Activated CD4-positive, alpha-beta T cell treated with anti-CD3 and anti-CD28 coated beads, Interleukin-2, Interleukin-4, amounts not matched to agents 100 ng/mL and 50 ng/mL, durations not matched to agents 16 hours and 8 hours (primary cell): ENCODE data around the gene ST6GALNAC4.
"Not testable (repeated sequence)": the region's sequence is repeated elsewhere in the genome, so short reads cannot be mapped to it uniquely, and the experiment has no call there.

ENCODE experiments used
- DNase-seq: peaks from one replicate; pipeline ENCODE4 v3.0.0-alpha.2; 2020; ENCODE audit warnings: low spot score

Gene ST6GALNAC4

DNA sequence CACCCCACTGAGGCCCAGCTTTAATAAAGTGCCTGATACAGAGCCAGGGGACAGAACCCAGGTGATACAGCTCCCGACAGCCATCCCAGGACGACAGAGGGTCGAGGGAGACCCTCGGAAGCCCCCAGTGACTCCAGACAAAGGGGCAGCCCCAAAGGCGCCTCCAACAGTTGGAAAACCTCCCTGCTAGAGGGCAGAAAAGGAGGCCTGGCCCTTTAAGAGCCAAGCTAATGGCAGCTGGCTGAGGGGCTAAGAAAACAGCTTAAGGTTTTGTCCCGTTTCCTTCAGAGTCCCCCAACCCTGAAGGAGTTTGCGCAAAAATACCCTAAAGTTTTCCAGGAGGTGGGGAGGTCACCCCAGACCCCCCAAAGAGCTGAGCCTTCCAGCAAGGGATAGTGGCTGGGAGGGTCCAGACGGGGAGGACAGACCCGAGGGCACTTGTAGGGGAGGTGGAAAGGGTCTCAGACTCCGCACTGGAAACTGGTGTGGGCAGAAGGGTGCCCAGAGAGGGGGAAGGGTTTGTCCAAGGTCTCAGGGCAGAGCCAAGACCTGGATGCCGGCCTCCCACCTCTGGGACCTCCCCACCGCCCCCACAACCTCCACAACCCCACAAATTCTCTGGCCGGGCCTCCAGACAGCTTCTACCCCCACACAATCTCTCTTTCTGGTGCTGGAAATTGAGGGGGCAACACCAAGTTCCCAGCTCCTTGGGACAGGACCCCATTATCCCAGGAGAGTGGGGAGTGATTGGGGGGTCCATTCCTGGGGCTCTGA, 31.1 kb downstream of the ST6GALNAC4 start:
- DNase-seq: no peak

DNA sequence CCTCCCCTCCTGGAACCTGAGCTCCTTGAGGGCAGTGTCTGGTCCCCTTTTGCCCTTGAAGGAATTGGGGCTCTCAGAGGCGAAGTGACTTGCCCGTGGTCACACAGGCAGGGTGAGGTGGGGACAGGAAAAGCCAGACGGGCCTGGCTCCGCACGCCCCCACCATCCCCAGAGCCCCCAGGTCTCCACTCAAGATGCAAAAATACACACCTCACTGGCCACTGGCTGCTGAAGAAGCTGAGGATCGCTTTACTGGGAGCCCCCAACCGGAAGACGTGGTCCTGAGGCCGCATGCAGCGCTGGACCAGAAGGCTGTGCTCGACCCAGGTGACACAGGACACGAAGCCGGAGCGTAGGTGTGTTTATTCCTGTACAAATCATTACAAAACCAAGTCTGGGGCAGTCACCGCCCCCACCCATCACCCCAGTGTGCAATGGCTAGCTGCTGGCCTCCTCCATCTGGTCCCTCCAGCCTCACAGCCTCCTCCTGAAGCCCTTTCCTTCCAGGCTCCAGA, 31.8 kb downstream of the ST6GALNAC4 start:
- DNase-seq: no peak

DNA sequence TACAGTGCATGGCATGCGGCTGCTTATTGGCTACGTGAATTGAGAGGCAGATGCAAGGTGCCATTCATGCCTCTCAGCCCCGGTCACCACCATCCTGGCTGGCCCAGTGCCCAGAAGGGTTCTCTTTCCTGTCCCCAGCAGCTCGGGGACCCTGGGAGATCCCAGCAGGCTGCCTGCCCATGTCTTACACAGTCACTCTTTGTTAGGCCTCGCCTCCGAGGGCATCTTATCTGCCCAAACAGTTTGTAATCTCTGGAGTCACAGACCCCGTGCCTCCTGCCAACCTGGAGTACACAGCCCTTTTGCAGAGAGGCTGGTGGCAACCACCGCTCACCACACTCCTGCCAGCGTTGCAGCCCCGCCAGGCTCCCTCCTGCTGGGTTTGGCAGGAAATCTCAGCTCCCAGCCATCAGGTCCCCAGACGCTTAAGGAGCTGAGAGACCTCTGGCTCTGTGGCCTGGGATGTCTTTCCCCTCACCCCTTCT, 32.4 kb downstream of the ST6GALNAC4 start:
- DNase-seq: no peak

DNA sequence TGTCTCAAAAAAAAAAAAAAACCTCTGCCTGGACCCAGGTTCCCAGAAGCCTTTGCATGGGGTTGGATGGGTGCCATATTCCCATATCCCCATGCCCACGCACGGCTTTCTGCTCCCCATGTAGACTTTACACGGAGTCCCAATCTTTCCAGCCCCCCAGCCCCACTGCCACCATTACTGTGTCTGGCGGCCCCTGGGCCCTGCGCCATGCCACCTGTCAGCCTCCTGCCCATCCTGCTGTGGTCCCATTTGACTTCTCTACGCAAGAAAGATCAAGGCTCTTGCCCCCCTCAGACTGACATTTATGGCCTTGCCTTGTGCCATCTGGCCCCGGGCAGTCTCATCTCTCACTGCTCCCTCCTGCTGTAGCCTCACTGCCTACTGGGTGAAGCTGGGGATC, 32.9 kb downstream of the ST6GALNAC4 start:
- no peak for DNase-seq

DNA sequence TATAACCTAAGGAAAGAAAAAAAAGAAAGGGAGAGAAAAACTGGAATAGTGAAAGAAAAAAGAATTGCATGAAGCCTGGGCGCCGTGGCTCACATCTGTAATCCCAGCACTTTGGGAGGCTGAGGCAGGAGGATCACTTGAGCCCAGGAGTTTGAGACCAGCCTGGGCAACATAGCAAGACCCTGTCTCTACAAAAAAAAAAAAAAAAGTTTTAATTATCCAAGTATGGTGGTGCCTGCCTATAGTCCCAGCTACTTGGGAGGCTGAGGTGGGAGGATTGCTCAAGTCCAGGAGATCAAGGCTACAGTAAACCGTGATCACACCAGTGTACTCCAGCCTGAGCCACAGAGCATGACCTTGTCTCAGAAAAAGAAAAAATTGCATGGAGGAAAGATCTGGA, 35.1 kb downstream of the ST6GALNAC4 start:
- DNase-seq: not testable (repeated sequence)

DNA sequence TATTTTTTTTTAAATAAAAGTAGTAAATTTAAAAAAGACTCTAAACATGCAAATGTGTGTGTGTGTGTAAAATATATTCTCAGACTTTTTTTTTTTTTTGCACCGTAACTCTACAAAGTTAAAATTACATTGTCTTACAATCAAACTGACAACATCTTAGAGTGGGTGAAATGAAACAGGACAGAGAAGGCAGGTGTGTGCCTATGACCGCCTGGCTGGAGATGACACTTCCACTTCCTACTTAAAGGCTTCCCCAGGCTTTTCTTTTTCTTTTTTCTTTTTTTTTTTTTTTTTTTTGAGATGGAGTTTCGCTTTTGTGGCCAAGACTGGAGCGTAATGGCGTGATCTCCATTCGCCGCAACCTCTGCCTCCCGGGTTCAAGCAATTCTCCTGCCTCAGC, 36.7 kb downstream of the ST6GALNAC4 start:
- no peak for DNase-seq

DNA sequence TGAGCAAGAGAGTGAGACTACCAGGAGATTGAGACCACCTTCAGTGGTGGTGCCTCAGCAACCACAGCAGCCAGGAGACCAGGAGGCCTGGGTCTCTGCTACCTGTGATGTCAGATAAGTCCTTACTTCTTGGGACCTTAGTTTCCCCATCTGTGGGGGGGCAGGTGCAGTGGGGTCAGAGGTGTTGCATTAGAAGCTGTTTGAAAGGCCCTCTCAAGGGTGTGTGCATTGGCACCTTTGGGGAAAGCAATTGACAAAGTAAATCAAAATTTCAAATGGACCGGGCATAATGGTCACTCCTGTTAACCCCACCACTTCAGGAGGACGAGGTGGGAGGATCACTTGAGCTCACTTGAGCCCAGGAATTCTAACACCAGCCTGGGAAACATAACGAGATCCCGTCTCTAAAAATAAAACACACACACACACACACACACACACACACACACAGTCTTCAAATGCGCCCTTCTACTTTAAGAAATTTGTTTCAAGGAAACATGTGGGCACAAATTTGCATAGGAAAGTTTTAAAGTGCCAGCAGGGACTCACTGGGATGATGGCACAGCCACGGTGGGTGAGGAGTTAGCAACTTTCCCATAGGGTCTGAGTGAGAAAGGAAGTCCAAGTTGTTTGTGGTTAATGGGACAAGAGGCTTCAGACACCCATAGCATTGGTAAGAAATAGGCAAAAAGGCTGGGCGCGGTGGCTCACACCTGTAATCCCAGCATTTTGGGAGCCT, 38.0 kb downstream of the ST6GALNAC4 start:
- DNase-seq: no peak

DNA sequence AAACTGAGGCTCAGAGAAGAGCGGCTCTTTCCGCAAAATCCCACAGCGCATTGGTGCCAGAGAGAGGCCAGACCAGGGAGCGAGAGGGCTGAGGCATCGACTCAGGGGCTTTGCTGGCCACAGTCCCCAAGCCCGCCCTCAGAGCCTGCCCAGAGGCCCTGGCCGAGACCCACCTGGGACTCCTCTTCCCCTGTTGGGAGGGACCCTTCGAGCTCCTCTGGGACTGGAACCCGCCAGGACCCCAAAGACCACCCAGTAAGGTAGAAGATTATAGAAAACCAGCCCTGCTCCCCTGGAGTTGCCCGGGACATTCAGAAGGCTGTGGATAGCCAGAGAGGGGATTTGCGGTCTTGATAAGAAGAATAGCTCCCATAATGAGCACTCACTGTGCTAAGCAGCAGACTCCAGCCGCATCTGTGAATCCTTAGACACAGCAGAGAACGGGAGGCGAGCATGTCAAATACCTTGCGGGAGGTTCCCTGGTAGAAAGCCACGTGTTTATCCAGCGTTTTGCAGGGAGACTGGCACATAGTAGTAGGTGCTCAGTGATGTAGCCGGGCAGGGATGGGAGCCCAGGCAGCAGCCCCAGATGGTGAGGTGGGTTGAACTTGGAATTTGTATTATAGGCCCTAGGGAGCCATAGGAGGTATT, 38.7 kb downstream of the ST6GALNAC4 start:
- DNase-seq: no peak

DNA sequence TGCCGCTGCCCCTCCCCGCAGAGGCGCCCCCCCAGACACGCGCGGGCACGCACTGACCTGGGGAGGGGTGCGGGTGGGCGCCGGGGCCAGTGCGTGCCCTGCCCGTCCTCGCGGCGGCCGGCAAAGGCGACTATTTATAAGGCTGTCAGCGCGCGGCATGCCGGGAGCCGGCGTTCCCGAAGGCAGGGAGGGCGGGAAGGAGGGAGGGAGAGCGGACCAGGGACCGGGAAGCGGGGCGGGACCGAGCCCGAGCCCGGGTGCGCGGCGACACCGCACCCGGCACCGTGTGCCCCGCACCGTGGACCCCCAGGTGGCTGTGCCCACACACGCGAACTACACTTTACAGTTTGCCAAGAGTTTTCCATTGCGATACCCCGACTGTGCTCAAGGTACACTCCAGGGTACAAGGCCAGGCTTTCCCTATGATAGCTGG, 39.3 kb downstream of the ST6GALNAC4 start, which contains the start of gene AK1:
Gene AK1 (minus strand): TSS at position 110 of the 433 bp plus-strand sequence. CDS start 3,058 bp downstream, outside the sequence.
- no peak for DNase-seq

DNA sequence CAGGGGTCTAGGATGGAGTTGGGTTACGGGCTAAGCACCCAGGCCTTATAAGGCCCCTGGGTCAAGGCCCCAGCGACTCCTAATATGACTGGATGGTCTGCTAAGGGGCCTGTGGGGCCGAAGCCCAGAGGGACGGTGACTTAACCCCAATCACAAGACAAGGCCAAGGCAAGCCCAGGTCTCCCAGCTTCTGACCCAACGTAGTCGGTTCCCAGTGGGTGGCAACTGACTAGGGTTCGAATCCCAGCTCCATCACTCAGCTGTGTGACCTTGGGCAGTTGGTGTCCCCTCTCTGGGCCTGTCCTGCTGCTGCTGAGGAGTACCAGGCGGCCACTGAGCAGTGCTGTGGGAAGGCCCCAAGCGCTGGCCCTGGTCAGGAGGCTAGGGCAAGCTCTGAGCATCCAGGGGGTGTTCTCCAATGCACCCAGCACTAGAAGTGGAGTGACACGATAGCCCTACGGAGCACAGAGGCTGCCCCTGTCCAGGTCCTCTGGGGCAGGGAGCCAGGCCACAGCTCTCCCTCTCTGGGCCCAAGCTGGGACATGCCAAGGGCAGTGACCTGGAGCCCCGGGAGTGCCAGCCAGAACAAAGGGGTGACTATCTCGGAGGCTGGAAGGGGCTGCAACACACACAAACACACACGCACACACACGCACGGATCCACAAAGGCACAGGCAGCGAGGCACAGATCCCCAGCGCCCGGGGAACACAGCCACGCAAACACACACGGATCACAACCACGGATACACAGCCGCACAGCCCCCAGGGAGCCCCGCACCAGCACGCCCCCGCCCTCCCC, 39.9 kb downstream of the ST6GALNAC4 start:
- no peak for DNase-seq

DNA sequence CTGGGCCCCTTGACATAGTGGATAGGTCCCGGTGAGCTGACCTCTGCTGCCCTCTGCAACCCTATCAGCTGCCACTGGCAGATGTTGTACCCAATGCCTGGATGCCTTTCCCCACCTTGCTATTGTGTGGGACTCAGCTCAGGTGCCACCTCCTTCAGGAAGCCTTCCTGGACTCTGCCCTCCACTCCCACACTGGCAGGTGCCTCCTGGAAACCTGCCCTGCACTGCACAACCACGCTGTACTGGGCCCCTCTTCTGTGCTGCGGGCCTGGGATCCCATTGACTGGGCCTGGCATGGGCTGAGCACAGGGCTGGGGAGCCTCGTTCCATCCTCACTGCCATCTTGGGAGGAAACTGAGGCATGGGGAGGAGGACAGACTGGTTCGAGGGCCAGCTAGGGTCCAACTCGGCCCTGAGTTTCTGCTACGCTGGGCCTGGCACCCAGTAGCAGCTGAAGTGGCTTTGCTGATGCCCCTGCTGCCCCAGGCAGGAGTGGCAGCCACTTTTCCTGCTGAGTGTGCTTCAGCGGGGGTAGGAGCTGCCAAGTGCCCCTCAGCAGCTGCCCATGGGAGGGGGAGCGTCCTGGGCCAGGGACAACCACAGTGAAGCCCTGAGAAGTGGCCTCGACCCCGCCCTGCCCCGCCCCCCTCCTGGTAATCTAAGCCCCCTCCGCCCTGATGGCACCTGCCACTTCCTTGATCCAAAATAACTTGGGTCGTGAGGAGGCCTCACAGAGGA, 40.6 kb downstream of the ST6GALNAC4 start:
- no peak for DNase-seq

DNA sequence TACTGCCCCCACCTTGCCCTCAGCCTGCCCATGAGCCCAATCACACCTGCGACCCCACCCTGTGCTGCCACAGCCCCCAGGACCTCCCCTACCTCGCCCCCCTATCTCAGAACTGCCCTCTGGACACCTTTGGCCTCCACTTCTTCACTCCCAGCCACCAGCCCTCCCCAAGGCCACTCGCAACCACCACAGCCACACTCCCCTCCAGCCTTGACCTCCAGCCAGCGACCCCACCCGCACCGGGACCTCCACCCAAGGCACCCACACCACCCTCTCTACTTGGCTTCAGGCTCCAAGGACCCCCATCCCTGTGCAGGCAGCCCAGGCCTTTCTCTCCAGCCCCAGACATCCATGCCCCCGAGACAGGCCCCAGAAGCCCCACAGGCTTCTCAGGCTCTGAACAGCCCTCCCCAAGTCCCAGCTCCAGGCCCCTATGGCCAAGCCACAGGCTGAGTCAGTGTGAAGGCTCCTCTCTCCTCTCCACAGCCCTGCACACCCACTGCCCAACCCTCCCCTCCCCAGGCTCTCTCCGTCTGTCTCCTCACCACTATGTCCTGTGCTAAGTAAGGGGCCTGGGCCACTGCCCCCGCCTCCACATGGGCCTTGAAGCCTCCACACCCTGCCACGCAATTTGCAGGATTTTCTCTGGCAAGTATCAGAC, 41.4 kb downstream of the ST6GALNAC4 start:
- no peak for DNase-seq

DNA sequence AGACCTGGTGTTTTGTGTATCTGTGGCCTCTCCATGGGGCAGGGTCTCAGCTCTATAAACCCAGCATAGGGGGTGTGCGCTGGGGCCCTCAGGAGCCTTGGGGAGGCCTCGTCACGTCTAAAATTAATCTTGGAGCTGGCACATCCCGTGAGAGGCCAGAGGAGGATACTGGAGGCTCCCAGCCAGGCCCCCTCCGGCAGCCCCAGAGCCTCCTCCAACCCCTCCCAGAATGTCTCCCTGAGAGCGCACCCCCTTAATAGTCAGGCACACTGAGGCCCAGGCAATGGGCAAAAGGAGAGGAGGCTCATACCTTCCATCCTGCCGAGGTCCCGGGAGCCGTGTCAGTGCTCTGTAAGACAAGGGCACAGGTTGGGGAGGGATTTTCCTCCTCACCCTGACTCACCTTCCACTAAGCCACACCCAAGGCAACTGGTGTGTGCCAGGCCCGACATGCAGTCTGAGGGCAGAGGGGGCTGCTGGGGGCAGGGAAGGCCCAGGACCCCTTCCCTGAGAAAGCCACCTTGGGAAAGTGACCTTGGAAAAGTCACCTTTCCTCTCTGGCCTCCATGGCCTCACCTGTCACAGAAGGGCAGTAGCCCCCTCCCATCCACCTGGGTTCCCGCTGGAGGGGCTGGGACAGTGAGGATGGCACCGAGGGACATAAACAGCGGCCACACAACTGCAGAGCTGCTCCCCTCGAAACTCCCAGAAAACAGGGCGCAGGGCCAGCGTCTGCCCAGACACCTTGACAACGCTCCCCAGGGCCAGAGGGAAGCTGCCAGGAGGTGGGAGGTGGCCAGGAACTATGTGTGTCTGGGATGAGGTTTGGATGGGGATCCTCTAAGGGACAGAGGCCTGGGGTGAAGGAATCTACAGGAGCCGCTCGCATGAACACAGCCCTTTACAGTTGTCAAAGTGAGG, 42.3 kb downstream of the ST6GALNAC4 start:
- DNase-seq: no peak

DNA sequence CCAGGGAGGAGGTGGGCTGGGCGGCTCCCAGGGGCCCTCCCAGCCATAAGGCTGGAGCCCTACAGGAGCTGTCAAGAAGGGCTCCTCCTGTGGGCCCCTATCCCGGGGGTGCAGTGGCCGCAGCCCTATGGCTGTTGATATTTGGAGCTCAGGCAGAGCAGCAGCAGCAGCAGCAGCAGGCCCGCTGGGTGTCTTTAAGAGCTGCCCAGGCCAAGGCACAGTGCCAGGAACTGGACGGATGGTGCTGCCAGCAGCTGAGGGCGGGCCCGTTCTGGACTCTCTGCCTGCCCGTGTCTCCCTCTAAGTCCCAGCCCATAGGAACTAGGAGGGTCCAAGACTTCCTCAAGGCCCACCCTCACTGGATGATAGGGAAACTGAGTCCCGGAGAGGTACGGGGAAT, 43.0 kb downstream of the ST6GALNAC4 start:
- no peak for DNase-seq

DNA sequence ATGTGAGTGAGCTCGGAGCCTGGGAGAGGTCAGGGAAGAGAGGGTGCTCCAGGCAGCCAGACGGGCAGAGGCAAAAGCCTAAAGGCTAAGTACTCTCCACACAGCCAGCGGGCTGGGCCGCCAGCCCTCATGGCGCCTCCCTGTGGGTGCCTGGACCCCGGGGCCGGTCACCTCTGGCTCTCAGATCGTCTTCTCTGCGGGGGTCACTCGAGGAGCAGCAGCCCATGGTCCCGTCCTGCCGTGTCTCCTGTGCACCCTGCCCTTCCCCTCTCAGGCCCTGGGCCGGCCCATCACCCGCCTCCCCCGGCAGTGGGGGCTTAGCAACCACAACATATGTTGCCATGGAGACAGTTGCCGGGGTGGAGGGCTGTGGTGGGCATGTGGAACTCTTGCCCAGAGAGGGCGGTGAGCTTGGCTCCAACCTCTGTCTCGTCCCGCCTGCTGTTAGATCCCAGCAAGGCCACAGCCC, 43.6 kb downstream of the ST6GALNAC4 start:
- no peak for DNase-seq

DNA sequence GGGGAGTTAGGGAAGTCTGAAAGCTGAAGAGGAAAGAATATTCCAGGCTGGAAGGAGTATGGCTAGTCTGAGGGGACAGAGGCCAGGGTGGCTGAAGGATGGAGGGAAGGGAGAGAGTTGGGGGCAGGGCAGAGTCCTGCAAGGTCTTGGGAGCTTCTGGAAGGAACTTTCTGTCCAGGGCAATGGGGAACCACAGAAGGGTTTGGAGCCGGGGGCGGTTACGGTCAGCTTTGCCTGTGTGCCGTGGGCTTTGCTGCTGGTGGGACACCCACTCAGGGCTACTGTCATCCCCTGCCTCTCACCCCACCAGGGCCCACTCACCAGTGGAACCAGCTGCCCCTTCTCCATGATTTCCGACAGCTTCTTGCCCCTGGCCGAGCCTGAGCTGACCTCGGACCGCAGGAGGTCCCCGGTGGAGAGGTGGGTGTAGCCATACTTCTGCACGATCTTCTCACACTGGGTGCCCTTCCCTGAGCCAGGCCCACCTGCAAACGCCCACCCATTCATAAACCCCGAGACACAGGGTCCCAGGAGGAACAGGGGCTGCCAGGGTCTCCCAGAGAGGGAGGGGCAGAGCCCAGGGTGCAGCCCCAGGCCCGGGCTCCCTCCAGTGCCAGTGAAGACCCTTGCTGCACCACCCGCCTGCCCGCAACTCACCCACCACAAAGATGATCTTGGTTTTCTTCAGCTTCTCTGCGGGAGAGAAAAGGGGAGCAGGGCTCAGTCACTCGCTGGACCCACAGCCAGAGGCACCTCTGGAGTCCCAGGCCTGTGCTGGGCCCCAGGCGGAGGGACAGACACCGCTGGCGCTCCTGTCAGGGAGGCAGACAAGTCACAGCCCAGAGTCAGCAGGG, 44.2 kb downstream of the ST6GALNAC4 start:
- DNase-seq: no peak

DNA sequence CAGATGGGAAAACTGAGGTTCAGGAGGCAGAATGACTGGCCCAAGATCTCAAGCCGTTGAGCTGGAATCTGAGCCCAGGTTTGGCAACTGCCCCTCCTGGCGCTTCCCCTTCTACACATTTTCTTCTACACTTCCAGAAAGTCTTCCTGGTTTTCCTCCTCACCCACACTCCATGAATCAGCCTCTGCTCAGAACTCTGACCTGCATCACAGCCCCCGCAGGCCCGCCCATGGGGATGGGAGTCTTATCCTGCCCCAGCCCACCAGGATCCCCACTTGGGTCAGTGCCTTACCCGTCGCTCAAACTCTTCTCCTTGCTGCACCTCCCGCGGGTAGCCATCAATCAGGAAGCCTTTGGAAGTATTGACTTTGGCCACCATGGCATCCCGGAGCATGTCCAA, 45.3 kb downstream of the ST6GALNAC4 start:
- DNase-seq: no peak

DNA sequence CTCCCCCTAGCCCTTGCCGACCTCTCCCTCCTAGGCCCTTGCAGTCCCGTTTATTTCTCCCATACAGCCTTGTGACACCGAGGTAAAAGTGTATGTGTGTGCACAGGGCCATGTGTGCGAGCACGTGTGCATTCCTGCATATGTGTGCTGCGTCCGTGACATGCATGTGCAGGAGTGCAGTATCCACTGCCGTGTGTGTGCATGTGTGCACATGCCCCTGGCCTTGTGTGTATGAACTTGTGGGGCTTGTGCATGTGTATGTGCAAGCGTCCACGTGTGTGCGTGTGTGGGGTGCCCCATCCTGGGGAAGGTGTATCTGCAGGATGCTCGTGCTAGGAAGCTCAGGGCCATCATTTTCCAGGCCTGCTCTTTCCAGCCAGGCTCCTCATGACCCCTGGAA, 46.0 kb downstream of the ST6GALNAC4 start:
- DNase-seq: no peak
